ENCODE data around the gene TPSB2.

DNA sequence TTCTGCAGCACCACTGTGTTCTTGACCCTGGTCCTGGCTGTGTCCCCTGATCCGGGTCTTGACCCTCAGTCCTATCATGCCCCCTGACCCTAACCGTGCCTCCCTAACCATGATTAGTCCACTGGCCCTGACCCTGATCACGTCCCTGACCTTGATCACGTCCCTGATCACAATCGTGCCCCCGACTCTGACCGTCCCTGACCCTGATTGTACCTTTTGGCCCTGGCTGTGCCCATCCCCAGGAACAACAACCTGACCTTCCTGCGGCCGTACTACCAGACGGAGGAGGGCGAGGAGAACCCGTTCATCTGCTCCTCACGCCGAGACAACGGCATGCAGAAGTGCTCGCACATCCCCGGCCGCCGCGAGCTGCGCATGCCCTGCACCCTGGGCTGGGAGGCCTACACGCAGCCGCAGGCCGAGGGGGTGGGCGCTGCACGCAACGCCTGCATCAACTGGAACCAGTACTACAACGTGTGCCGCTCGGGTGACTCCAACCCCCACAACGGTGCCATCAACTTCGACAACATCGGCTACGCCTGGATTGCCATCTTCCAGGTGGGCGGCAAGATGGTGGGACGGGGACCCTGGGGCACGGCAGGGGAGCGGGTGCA, 29.9 kb downstream of the TPSB2 start:
- TF ChIP-seq, protein P1, sequence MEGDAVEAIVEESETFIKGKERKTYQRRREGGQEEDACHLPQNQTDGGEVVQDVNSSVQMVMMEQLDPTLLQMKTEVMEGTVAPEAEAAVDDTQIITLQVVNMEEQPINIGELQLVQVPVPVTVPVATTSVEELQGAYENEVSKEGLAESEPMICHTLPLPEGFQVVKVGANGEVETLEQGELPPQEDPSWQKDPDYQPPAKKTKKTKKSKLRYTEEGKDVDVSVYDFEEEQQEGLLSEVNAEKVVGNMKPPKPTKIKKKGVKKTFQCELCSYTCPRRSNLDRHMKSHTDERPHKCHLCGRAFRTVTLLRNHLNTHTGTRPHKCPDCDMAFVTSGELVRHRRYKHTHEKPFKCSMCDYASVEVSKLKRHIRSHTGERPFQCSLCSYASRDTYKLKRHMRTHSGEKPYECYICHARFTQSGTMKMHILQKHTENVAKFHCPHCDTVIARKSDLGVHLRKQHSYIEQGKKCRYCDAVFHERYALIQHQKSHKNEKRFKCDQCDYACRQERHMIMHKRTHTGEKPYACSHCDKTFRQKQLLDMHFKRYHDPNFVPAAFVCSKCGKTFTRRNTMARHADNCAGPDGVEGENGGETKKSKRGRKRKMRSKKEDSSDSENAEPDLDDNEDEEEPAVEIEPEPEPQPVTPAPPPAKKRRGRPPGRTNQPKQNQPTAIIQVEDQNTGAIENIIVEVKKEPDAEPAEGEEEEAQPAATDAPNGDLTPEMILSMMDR (IDR thresholded peaks at IDR 0.05; ENCODE audit: insufficient read depth, low read depth, low read length), result no peak
- no peak for TF ChIP-seq EZH2 (IDR thresholded peaks at IDR 0.05; ENCODE audit: insufficient read depth, low read length)

Measured in astrocyte (in vitro differentiated cells and primary cell).